ENCODE data around the gene BCL2.

DNA sequence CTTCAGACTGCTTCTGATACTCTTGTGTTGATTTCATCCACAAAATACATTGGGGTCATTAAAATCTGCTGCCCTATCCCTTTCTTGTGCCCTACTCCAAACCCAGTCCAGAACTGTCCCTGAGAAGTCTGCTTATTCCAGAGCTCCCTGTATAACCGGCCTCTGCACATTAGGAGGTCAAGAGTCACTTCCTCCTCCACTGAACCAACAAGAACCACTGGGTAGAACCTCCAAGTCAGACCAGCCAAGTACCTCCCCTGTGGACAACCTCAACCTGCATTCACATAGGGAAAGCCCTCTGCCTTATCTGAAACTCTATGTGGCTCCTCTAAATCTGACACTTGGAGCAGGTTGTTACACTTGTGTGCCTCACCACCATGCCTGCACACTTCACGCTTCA lies 25.3 kb upstream of the BCL2 start:
- TF ChIP-seq RARB (CRISPR knock-in tag; IDR thresholded peaks at IDR 0.05) (no peak), SNAI2 (CRISPR knock-in tag; IDR thresholded peaks at IDR 0.05) (no peak), ESRRG (CRISPR knock-in tag; IDR thresholded peaks at IDR 0.05) (no peak), GLIS3 (CRISPR knock-in tag; IDR thresholded peaks at IDR 0.05) (no peak), ZFP3 (CRISPR knock-in tag; IDR thresholded peaks at IDR 0.05) (no peak), ARNTL (CRISPR knock-in tag; IDR thresholded peaks at IDR 0.05; ENCODE audit: borderline replicate concordance, low read depth) (no peak)
- TF ChIP-seq, protein P1, sequence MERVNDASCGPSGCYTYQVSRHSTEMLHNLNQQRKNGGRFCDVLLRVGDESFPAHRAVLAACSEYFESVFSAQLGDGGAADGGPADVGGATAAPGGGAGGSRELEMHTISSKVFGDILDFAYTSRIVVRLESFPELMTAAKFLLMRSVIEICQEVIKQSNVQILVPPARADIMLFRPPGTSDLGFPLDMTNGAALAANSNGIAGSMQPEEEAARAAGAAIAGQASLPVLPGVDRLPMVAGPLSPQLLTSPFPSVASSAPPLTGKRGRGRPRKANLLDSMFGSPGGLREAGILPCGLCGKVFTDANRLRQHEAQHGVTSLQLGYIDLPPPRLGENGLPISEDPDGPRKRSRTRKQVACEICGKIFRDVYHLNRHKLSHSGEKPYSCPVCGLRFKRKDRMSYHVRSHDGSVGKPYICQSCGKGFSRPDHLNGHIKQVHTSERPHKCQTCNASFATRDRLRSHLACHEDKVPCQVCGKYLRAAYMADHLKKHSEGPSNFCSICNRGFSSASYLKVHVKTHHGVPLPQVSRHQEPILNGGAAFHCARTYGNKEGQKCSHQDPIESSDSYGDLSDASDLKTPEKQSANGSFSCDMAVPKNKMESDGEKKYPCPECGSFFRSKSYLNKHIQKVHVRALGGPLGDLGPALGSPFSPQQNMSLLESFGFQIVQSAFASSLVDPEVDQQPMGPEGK (CRISPR knock-in tag; IDR thresholded peaks at IDR 0.05; ENCODE audit: borderline replicate concordance): no peak
- TF ChIP-seq, protein P2, sequence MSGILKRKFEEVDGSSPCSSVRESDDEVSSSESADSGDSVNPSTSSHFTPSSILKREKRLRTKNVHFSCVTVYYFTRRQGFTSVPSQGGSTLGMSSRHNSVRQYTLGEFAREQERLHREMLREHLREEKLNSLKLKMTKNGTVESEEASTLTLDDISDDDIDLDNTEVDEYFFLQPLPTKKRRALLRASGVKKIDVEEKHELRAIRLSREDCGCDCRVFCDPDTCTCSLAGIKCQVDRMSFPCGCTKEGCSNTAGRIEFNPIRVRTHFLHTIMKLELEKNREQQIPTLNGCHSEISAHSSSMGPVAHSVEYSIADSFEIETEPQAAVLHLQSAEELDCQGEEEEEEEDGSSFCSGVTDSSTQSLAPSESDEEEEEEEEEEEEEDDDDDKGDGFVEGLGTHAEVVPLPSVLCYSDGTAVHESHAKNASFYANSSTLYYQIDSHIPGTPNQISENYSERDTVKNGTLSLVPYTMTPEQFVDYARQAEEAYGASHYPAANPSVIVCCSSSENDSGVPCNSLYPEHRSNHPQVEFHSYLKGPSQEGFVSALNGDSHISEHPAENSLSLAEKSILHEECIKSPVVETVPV (CRISPR knock-in tag; IDR thresholded peaks at IDR 0.05): no peak
- TF ChIP-seq, protein P3, sequence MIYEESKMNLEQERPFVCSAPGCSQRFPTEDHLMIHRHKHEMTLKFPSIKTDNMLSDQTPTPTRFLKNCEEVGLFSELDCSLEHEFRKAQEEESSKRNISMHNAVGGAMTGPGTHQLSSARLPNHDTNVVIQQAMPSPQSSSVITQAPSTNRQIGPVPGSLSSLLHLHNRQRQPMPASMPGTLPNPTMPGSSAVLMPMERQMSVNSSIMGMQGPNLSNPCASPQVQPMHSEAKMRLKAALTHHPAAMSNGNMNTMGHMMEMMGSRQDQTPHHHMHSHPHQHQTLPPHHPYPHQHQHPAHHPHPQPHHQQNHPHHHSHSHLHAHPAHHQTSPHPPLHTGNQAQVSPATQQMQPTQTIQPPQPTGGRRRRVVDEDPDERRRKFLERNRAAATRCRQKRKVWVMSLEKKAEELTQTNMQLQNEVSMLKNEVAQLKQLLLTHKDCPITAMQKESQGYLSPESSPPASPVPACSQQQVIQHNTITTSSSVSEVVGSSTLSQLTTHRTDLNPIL (CRISPR knock-in tag; IDR thresholded peaks at IDR 0.05; ENCODE audit: low read depth): no peak

All from SK-N-SH treated with all-trans-retinoic acid at 6 μM for 48 hours (cell line).